ENCODE results near the gene PLA2G4E.

PLA2G4E gene

GRCh38 chr15:41981371-41982132 lies 39.3 kb downstream of the PLA2G4E start:
- no peak overlapping the region for H2AFZ ChIP-seq (ENCODE audit: low read depth, low read length)
- H2BK12ac ChIP-seq (ENCODE audit: low read length in 2 of 2), result no peak overlapping the region
- H3K4ac ChIP-seq (ENCODE audit: low read depth in 1 of 2, low read length in 2 of 2), result no peak overlapping the region
- H2AK5ac ChIP-seq (ENCODE audit: low read length, severe bottlenecking), result no peak overlapping the region
- no peak overlapping the region for H3K4me3 ChIP-seq (ENCODE audit: insufficient read depth in 1 of 2, low read depth in 1 of 2, low read length in 2 of 2)
- H2BK120ac ChIP-seq (ENCODE audit: low read depth, low read length), result no peak overlapping the region
- H3K27ac ChIP-seq (ENCODE audit: low read length, poor library complexity, severe bottlenecking), result no peak overlapping the region
- peaks cover 2% of the 10 kb centered on the region for H3K4me1 ChIP-seq (ENCODE audit: control insufficient read depth, insufficient read depth, low read depth, low read length)
- H3K18ac ChIP-seq (ENCODE audit: low read depth in 1 of 2, low read length in 2 of 2), result no peak overlapping the region
- no peak for DNase-seq
- no peaks in the 10 kb centered on the region for H3K79me1 ChIP-seq (replicated peaks; ENCODE audit: low read length, poor library complexity, severe bottlenecking)
- H4K91ac ChIP-seq (ENCODE audit: low read length), result no peak overlapping the region
- no peak overlapping the region for H3K14ac ChIP-seq (ENCODE audit: low read length in 2 of 2)
- H4K8ac ChIP-seq (ENCODE audit: low read length), result no peak overlapping the region
- H3K9ac ChIP-seq (ENCODE audit: low read length), result no peak overlapping the region
- H2BK15ac ChIP-seq (ENCODE audit: low read depth, poor library complexity, severe bottlenecking), result no peak overlapping the region
- WGBS, result 91% methylated on average over 10 of the region's 10 CpGs
- no peak overlapping the region for H3K4me2 ChIP-seq (ENCODE audit: low read length, poor library complexity, severe bottlenecking)
- H3K23ac ChIP-seq (ENCODE audit: low read length in 2 of 2), result no peak overlapping the region
- H3K9me3 ChIP-seq (ENCODE audit: control insufficient read depth, low read length), result no peaks in the 10 kb centered on the region
- H3K36me3 ChIP-seq (ENCODE audit: control insufficient read depth in 1 of 2, insufficient read depth in 2 of 2, low read depth in 1 of 2, low read length in 2 of 2), result no peaks in the 10 kb centered on the region
- peaks cover 0 to 26% of the 10 kb centered on the region in 2 experiments for H3K27me3 ChIP-seq (ENCODE audit: control insufficient read depth in 1 of 2, insufficient read depth in 1 of 2, low read length in 2 of 2)
- no peak overlapping the region for H2BK5ac ChIP-seq (ENCODE audit: low read depth, low read length, poor library complexity, severe bottlenecking)

GRCh38 chr15:41980654-41981323 lies 40.1 kb downstream of the PLA2G4E start:
- Histone ChIP-seq H3K4me1 (ENCODE audit: control insufficient read depth, insufficient read depth, low read depth, low read length) (peaks cover 2% of the 10 kb centered on the region), H3K23ac (ENCODE audit: low read length in 2 of 2) (no peak overlapping the region), H2AFZ (ENCODE audit: low read depth, low read length) (no peak overlapping the region), H3K4me3 (ENCODE audit: insufficient read depth in 1 of 2, low read depth in 1 of 2, low read length in 2 of 2) (no peak overlapping the region), H2BK120ac (ENCODE audit: low read depth, low read length) (no peak overlapping the region), H3K9ac (ENCODE audit: low read length) (no peak overlapping the region), H3K36me3 (ENCODE audit: control insufficient read depth in 1 of 2, insufficient read depth in 2 of 2, low read depth in 1 of 2, low read length in 2 of 2) (no peaks in the 10 kb centered on the region), H3K14ac (ENCODE audit: low read length in 2 of 2) (peak overlapping the region in 1 of 2 experiments; percentile 28), H3K9me3 (ENCODE audit: control insufficient read depth, low read length) (no peaks in the 10 kb centered on the region), H4K91ac (ENCODE audit: low read length) (no peak overlapping the region), H2BK15ac (ENCODE audit: low read depth, poor library complexity, severe bottlenecking) (peak overlapping the region; percentile 32), H4K8ac (ENCODE audit: low read length) (no peak overlapping the region), H3K79me1 (replicated peaks; ENCODE audit: low read length, poor library complexity, severe bottlenecking) (no peaks in the 10 kb centered on the region), H3K18ac (ENCODE audit: low read depth in 1 of 2, low read length in 2 of 2) (no peak overlapping the region), H3K27me3 (ENCODE audit: control insufficient read depth in 1 of 2, insufficient read depth in 1 of 2, low read length in 2 of 2) (peaks cover 0 to 23% of the 10 kb centered on the region in 2 experiments), H2BK12ac (ENCODE audit: low read length in 2 of 2) (no peak overlapping the region), H3K27ac (ENCODE audit: low read length, poor library complexity, severe bottlenecking) (no peak overlapping the region), H3K4me2 (ENCODE audit: low read length, poor library complexity, severe bottlenecking) (no peak overlapping the region), H3K4ac (ENCODE audit: low read depth in 1 of 2, low read length in 2 of 2) (no peak overlapping the region), H2BK5ac (ENCODE audit: low read depth, low read length, poor library complexity, severe bottlenecking) (no peak overlapping the region), H2AK5ac (ENCODE audit: low read length, severe bottlenecking) (no peak overlapping the region)
- DNase-seq, result no peak
- WGBS, result 93% methylated on average over 5 of the region's 7 CpGs

GRCh38 chr15:41979493-41980266 lies 41.2 kb downstream of the PLA2G4E start:
- H2AFZ ChIP-seq (ENCODE audit: low read depth, low read length), result no peak overlapping the region
- H3K9ac ChIP-seq (ENCODE audit: low read length), result no peak overlapping the region
- no peaks in the 10 kb centered on the region for H3K9me3 ChIP-seq (ENCODE audit: control insufficient read depth, low read length)
- 84% methylated on average over 5 of the region's 5 CpGs for WGBS
- no peak overlapping the region for H4K91ac ChIP-seq (ENCODE audit: low read length)
- H4K8ac ChIP-seq (ENCODE audit: low read length), result no peak overlapping the region
- no peak overlapping the region for H2BK12ac ChIP-seq (ENCODE audit: low read length in 2 of 2)
- H3K4ac ChIP-seq (ENCODE audit: low read depth in 1 of 2, low read length in 2 of 2), result no peak overlapping the region
- H3K14ac ChIP-seq (ENCODE audit: low read length in 2 of 2), result no peak overlapping the region
- no peak overlapping the region for H3K4me2 ChIP-seq (ENCODE audit: low read length, poor library complexity, severe bottlenecking)
- peaks cover 0 to 16% of the 10 kb centered on the region in 2 experiments for H3K27me3 ChIP-seq (ENCODE audit: control insufficient read depth in 1 of 2, insufficient read depth in 1 of 2, low read length in 2 of 2)
- H3K79me1 ChIP-seq (replicated peaks; ENCODE audit: low read length, poor library complexity, severe bottlenecking), result no peaks in the 10 kb centered on the region
- no peak overlapping the region for H3K4me3 ChIP-seq (ENCODE audit: insufficient read depth in 1 of 2, low read depth in 1 of 2, low read length in 2 of 2)
- no peak overlapping the region for H2BK15ac ChIP-seq (ENCODE audit: low read depth, poor library complexity, severe bottlenecking)
- no peak for DNase-seq
- H3K36me3 ChIP-seq (ENCODE audit: control insufficient read depth in 1 of 2, insufficient read depth in 2 of 2, low read depth in 1 of 2, low read length in 2 of 2), result no peaks in the 10 kb centered on the region
- H2BK5ac ChIP-seq (ENCODE audit: low read depth, low read length, poor library complexity, severe bottlenecking), result no peak overlapping the region
- H2AK5ac ChIP-seq (ENCODE audit: low read length, severe bottlenecking), result no peak overlapping the region
- H3K18ac ChIP-seq (ENCODE audit: low read depth in 1 of 2, low read length in 2 of 2), result no peak overlapping the region
- no peak overlapping the region for H3K23ac ChIP-seq (ENCODE audit: low read length in 2 of 2)
- H2BK120ac ChIP-seq (ENCODE audit: low read depth, low read length), result no peak overlapping the region
- peaks cover 2% of the 10 kb centered on the region for H3K4me1 ChIP-seq (ENCODE audit: control insufficient read depth, insufficient read depth, low read depth, low read length)
- no peak overlapping the region for H3K27ac ChIP-seq (ENCODE audit: low read length, poor library complexity, severe bottlenecking)

- no peak overlapping the region for H2BK12ac ChIP-seq (ENCODE audit: low read length in 2 of 2)
- H2AFZ ChIP-seq (ENCODE audit: low read depth, low read length), result no peak overlapping the region
- H3K14ac ChIP-seq (ENCODE audit: low read length in 2 of 2), result no peak overlapping the region
- H3K36me3 ChIP-seq (ENCODE audit: control insufficient read depth in 1 of 2, insufficient read depth in 2 of 2, low read depth in 1 of 2, low read length in 2 of 2), result no peaks in the 10 kb centered on the region
- H3K4me3 ChIP-seq (ENCODE audit: insufficient read depth in 1 of 2, low read depth in 1 of 2, low read length in 2 of 2), result no peak overlapping the region
- H3K27ac ChIP-seq (ENCODE audit: low read length, poor library complexity, severe bottlenecking), result no peak overlapping the region
- H3K4ac ChIP-seq (ENCODE audit: low read depth in 1 of 2, low read length in 2 of 2), result no peak overlapping the region
- no peak overlapping the region for H4K8ac ChIP-seq (ENCODE audit: low read length)
- no peak overlapping the region for H2AK5ac ChIP-seq (ENCODE audit: low read length, severe bottlenecking)
- H3K27me3 ChIP-seq (ENCODE audit: control insufficient read depth in 1 of 2, insufficient read depth in 1 of 2, low read length in 2 of 2), result peaks cover 0 to 11% of the 10 kb centered on the region in 2 experiments
- H4K91ac ChIP-seq (ENCODE audit: low read length), result no peak overlapping the region
- no peak overlapping the region for H2BK120ac ChIP-seq (ENCODE audit: low read depth, low read length)
- no peaks in the 10 kb centered on the region for H3K9me3 ChIP-seq (ENCODE audit: control insufficient read depth, low read length)
- H3K79me1 ChIP-seq (replicated peaks; ENCODE audit: low read length, poor library complexity, severe bottlenecking), result no peaks in the 10 kb centered on the region
- no peak for DNase-seq
- H3K23ac ChIP-seq (ENCODE audit: low read length in 2 of 2), result no peak overlapping the region
- WGBS, result 92% methylated on average over 2 of the region's 4 CpGs
- H3K9ac ChIP-seq (ENCODE audit: low read length), result no peak overlapping the region
- no peak overlapping the region for H2BK15ac ChIP-seq (ENCODE audit: low read depth, poor library complexity, severe bottlenecking)
- H3K4me1 ChIP-seq (ENCODE audit: control insufficient read depth, insufficient read depth, low read depth, low read length), result peaks cover 2% of the 10 kb centered on the region
- no peak overlapping the region for H3K18ac ChIP-seq (ENCODE audit: low read depth in 1 of 2, low read length in 2 of 2)
- no peak overlapping the region for H2BK5ac ChIP-seq (ENCODE audit: low read depth, low read length, poor library complexity, severe bottlenecking)
- H3K4me2 ChIP-seq (ENCODE audit: low read length, poor library complexity, severe bottlenecking), result no peak overlapping the region
These were observed 42.3 kb downstream of the PLA2G4E start for GRCh38 chr15:41978534-41978933.

Data from mesenchymal stem cell (in vitro differentiated cells and primary cell).